Esophagus muscularis mucosa (tissue), 3 donors: Measurements from ENCODE around the gene HNRNPH1.
"Not testable (repeated sequence)": the region's sequence is repeated elsewhere in the genome, so short reads cannot be mapped to it uniquely, and the experiment has no call there.

Experiments used
- CTCF ChIP-seq, 3 experiments: fragments of 200-600 bp in 2 of 3; fragments of 450-650 bp in 1 of 3; sonication (generic) in 2 of 3; IDR thresholded peaks; one replicate each; pipeline ENCODE4 v1.5.1; 2017 to 2019; ENCODE audit warnings: antibody characterized with exemption in 3 of 3, mild to moderate bottlenecking in 2 of 3, moderate library complexity in 1 of 3
- POLR2A ChIP-seq: fragments of 450-650 bp; IDR thresholded peaks from one replicate; pipeline ENCODE4 v1.6.1; 2017; ENCODE audit warnings: antibody characterized with exemption, moderate library complexity, mild to moderate bottlenecking, low read depth
- POLR2AphosphoS5 ChIP-seq, 2 donors: sonication (generic); formaldehyde crosslinking; IDR thresholded peaks; one replicate each; pipeline ENCODE4 v1.6.1; 2017; ENCODE audit warnings: antibody characterized with exemption in 2 of 2

- not testable (repeated sequence) for TF ChIP-seq CTCF (IDR thresholded peaks at IDR 0.05); POLR2A; POLR2AphosphoS5 (IDR thresholded peaks at IDR 0.05)
Measured at GRCh38 chr5:179639296-179639695, 15.8 kb upstream of the HNRNPH1 start.
